Right kidney (tissue), 9 donors: Measurements from ENCODE around the gene PHIP.
"Not testable (repeated sequence)": the region's sequence is repeated elsewhere in the genome, so short reads cannot be mapped to it uniquely, and the experiment has no call there.

ENCODE experiments used
- DNase-seq: peaks from one replicate; pipeline ENCODE4 v3.0.0-alpha.2; 2016
- long read RNA-seq, 8 donors: transcript quantifications; one replicate each; lab custom pipeline, GENCODE V29; 2026

Gene PHIP
- long read RNA-seq, donor 1: 0 reads
- long read RNA-seq, donor 2: 0 reads
- long read RNA-seq, donor 3: 0 reads
- long read RNA-seq, donor 4, partial matches to known transcripts: 21 of 21 reads
- long read RNA-seq, donor 4, other reads (novel, unspliced or antisense): 0 of 21 reads
- long read RNA-seq, donor 5, partial matches to known transcripts: 5 of 5 reads
- long read RNA-seq, donor 5, other reads (novel, unspliced or antisense): 0 of 5 reads
- long read RNA-seq, donor 6, partial matches to known transcripts: 7 of 7 reads
- long read RNA-seq, donor 6, other reads (novel, unspliced or antisense): 0 of 7 reads
- long read RNA-seq, donor 7, partial matches to known transcripts: 13 of 13 reads
- long read RNA-seq, donor 7, other reads (novel, unspliced or antisense): 0 of 13 reads
- long read RNA-seq, donor 8, partial matches to known transcripts: 7 of 7 reads
- long read RNA-seq, donor 8, other reads (novel, unspliced or antisense): 0 of 7 reads

DNA sequence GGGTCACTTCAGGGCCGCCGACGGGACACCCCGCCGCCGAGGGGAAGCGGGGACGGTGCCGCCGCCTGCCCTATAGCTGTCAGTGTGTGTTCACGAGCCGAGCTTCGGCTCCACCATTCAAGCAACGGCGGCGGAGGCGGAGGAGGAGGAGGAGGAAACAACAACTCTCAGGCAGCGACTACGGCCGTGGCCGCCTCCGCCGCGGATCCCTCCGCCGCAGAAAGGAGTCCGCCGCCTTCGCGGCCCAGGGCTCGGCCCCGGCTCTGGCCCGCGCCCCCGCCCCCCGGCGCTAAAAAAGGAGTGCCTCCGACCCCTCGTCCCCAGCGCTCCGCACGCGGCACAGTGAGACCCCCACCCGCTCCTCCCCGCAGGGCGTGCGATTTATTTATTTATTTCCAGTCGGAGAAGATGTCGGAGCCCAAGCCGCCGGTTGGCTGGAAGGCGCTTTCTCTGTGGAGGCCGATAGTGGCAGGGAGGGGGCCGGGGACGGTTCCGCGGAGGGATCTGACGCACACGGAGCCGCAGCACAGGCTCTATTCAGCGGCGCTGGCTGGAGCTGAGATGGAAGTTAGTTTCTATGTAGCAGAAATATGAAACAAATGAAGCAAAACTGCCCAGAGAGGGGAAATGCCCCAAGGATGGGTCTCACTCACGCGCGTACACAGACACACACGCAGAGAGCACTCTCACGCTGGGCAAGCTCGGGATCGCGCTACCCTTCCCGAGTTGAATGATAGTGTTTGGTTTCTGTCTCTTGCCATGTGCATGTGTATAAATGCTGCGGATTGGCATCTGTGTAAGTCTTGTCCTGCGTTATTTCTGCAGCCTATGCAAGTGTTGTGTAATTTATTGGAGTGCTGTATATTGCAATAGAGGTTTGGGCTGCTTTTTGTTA is at the start of gene PHIP:
TSS of gene PHIP (minus strand) at position 180 of the 895 bp plus-strand sequence. CDS start 186 bp downstream, outside the sequence.
- DNase-seq: peak; percentile 98

- DNase-seq: no peak
Measured at GRCh38 chr6:79127660-79128059, 49.6 kb upstream of the PHIP start.

GRCh38 chr6:79119217-79119616 is 41.2 kb upstream of the PHIP start:
- DNase-seq: no peak

DNA sequence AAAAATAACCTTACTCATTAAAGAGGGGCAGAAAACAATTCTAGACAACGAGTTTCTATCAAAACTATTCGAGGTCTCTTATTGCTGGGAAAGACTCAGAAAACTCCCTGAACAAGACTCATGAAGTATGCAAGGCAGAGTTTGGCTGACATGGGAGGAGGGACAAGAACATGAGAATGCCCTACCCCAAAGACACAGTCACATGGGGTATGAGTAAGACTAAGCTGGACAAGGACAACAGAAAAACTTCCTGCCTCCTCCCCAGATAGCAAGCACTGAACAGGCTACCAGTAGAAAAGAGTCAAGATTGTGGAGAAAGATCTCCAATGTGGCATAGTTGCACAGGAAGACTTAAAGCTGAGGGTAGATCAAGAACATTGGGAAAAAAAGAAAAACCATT is 39.7 kb upstream of the PHIP start:
- no peak for DNase-seq

DNA sequence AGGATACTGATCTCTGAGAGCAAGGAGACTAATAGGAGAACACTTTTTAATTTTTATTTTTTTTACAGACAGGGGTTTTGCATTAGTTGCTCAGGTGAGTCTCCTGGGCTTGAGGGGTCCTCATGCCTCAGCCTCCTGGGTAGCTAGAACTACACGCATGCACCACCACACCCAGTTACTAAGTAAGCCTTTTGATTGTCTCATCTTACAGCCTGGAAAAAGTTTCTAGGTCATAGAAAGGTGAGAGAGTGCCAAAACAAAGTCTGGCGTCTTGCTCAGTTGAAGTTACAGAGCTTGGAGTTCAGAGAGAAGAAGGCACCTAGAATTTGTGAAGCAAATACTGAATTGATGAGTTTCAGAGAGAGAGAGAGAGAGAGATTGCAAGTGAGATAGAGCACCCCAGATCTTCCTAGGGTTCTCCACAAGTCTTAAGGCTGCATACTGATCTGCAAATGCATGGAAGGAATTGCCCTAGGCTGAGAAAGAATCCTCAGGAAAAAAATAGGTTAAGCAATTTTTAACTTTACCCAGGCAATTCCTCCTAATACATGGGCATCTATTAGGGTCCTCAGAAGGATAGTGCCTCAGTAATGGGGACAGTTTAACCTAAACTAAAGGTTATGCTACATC is 37.6 kb upstream of the PHIP start:
- no peak for DNase-seq

DNA sequence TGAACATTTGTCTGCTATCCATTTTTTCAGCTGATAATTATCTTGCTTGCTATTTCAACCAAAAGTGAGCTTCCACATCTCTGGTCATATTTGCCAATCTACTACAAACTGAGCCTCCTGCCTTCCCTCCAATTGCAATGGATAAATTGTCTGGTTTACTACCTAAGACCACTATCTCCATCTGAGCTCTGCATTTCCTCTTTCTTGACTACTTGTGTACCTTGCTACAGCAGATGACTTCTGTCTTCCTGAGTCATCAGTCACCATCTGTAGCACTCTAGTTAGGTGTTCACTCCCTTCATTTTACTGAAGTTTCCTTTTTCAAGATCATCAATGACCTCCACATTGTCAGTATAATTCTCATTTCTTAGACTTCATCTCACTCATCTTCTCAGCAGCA is 33.5 kb upstream of the PHIP start:
- DNase-seq: no peak

DNA sequence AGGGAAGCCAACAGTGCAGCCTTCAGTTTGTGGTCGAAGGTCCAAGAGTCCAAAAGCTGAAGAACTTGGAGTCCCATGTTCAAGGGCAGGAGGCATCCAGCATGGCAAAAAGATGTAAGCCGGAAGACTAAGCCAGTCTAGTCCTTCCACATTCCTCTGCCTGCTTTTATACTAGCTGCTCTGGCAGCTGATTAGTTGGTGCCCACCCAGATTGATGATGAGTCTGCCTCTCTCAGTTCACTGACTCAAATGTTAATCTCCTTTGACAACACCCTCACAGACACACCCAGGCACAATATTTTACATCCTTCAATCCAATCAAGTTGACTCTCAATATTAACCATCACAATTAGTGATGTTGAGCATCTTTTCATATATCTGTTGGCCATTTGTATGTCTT is 23.1 kb upstream of the PHIP start:
- DNase-seq: no peak

GRCh38 chr6:79100304-79100703 is 22.2 kb upstream of the PHIP start:
- DNase-seq: no peak

DNA sequence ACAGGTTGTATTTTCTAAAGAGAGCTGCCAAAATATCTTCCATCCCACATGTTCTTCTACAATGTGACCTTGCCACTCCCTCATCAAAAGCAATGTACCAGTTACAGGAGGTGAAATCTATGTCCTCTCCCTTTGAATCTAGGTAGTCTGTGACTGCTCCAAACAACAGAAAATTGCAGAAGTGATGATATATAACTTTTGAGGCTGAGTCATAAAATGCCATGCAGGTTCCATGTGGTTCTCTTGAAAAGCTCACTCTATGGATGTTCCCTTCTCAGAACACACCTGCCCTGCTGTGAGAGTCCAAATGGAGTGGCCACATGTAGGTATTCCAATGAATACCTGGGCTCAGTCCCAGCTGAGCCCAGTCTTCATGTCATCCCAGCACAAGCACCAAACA is 16.9 kb upstream of the PHIP start:
- DNase-seq: no peak

DNA sequence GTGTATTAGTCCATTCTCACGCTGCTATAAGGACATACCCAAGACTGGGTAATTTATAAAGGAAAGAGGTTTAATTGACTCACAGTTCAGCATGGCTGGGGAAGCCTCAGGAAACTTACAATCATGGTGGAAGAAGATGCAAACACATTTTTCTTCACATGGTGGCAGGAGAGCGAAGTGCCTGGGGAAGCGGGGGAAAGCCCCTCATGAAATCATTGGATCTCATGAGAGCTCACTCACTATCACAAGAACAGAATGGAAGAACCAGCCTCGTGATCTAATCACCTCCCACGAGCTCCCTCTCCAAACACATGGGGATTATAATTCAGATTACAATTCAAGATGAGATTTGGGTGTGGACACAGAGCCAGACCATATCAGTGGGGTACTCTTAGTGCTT is 13.7 kb upstream of the PHIP start:
- DNase-seq: not testable (repeated sequence)

DNA sequence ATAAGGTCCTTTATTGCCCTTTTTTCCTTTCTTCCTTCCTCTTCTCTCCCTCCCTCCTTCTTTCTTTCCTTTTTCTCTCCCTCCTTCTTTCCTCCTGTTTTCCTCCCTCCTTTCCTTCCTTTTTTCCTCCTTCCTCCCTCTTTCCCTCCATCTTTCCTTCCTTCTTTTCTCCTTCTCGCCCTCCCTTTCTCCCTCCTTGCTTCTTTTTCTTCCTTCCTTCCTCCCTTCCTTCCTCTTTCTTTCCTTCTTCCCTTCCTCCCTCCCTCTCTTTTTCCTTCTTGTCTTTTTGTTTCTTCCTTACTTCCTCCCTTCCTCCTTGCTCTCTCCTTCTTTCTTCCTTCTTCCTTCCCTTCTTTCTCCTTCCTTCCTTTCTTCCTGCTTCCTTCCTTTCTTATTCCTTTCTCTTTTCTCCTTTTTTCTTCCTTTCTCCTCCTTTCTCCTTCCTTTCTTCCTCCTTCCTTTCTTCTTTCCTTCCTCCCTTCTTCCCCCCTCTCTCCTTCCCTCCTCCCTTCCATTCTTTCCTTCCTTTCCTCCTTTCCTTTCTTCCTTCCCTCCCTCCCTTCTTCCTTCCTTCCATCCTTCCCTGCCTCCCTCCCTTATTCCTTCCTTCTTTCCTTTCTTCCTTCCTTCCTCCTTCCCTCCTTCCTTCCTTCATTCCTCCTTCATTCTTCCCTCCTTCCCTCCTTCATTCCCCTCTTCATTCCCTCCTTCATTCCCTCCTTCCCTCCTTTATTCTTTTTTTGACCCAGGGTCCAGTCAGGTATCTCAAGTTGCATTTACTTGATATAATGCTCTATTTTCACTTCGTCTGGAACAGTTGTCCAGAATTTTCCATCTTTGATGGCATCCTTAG is 11.7 kb upstream of the PHIP start:
- no peak for DNase-seq

GRCh38 chr6:79084693-79085092 is 6.6 kb upstream of the PHIP start:
- DNase-seq: no peak

- no peak for DNase-seq
Measured at GRCh38 chr6:79082304-79082703, 4.2 kb upstream of the PHIP start.

GRCh38 chr6:79081663-79082062 is 3.6 kb upstream of the PHIP start:
- DNase-seq: no peak

DNA sequence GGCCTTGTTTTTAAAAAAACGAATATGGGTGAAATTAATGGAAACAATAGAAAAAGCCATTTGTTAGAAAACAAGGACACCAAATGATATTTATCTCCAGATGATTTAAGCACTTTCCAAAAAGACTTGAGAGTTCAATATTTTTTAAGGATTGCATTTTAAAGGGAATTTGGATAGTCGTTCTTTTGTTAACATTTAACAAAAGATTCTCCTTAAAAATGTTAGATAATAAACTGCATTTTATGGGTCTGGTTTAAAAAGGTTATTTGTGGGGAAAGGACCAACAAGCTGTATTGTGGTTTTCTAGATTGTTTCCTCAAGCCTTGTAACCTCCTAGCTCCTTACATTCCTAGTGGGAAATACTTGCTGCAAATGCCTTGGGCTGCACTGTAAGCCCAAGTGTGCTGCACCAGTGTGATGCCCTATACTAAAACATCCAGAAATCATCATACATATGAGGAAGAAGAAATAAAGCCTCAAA is 1.5 kb upstream of the PHIP start:
- DNase-seq: peak; percentile 23

DNA sequence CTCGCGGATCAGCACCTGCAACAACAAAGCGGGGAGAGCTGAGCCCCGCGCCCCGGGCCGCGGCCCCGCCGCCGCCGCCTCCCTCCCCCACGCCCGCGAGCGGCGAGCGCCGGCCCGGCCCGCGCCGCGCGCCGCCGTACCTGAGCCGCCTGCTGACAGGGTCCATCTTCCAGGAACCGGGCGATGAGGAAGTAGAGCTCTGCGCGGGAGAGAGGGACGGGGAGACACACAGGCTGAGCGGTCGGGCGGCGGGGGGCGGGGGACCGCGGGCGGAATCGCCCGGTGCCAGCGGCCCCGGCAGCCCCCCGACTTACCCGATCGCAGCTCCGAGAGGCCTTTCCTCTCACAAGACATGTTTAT is 359 bp downstream of the PHIP start:
- no peak for DNase-seq

- peak; percentile 91 for DNase-seq
Measured at GRCh38 chr6:79076782-79077641, 1.0 kb downstream of the PHIP start.

DNA sequence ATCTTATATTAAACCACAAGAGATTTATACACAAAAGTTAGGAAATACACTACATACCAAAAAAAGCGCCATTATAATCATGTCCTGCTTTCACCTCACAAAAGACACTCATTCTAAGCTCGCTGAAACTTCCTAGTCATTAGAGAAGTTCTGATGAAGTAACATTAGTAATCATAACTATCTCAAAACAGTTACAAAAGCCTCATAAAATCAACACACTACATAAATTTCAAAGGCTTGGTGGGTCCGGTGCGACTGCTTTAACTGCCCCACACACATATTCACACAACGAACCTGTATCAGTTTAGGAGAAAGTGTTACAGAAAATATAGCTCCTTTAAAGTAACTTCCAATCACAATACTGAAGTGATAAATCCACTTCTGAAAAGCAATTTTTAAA is 1.9 kb downstream of the PHIP start:
- peak; percentile 20 for DNase-seq

DNA sequence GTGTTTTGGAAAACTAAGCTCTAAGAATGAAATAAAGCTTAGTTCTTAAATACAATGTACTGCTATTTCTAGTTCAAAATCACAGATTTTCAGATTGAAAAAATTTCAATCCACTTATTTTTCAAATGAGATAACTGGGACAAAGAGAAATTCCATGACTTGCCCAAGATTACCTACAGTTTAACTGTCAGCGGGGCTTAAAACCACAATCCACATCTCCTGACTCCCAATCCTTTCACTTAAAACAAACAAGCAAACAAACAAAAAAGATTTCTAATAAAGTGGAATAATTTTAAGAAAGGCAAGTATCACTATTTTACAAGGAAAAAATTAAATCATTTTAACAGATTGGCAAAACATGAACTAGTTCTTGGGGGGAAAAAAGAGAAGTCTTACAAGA is 4.2 kb downstream of the PHIP start:
- DNase-seq: no peak

DNA sequence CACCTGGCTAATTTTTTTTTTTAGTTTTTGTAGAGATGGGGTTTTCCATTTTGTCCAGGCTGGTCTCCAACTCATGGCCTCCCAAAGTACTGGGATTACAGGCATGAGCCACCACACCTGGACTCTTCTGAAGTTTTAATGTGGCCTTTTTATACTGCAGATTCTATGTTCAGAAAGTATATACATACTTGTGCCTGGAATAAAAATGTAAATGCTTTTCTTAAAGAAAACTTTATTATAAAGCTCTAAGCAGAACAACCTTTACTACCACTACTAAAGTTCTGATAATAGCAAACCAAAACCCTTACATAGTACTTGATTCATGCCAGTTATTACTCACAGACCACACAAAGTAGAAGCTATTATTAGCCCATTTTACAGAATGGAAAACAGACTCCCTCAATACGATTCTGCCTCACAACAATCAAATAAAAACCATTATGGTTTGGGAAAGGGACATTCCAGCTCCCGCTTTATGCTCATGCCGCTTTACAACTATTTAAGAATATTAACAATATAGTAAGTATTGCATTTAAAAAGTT is 5.3 kb downstream of the PHIP start:
- no peak for DNase-seq

DNA sequence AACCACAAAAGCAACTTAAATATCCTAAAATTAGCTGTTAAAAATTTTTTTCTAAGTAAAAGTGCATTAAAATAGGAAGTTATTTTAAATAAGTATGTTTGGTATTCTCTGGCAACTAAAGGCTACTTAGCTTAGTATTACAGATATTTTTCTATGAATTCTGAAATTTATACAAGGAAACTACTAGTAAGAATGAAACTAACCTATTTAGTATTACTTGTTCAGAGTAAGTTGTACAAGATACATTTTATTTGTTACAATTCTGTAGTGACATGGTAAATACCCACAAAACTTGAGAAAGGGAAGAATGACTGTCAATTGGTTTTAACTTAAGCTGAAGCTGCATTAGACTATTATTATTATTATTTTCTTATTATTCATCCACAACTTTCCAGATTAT is 6.5 kb downstream of the PHIP start:
- no peak for DNase-seq
